ENCODE results near the gene CORIN.

Gene CORIN

DNA sequence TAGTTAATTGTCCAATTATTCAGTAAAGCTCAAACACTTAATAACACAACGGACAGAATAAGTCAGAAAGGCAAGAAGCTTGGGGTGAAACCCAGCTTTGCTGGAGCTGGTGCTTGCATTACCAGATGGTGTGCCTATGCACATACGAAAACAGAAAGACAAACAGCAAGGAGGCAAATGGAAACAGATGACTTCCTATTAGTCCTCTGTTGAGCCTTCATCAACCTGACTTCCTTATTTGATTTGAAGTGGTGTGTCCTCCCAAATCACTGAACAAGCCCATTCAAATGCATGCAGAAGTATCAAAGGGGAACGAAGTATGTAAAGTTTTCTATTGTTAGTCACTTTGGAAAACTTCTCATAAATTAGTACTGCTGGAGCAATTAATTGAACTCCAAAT lies 186.6 kb downstream of the CORIN start:
- no peak for TF ChIP-seq POU2F2 (IDR thresholded peaks at IDR 0.05; ENCODE audit: low read depth, low read length)
- no peak for TF ChIP-seq TAF1 (IDR thresholded peaks at IDR 0.05; ENCODE audit: low read depth, low read length)
- TF ChIP-seq POLR2A (IDR thresholded peaks at IDR 0.05; ENCODE audit: low read depth, low read length): no peak
- TF ChIP-seq POLR2AphosphoS5 (IDR thresholded peaks at IDR 0.05; ENCODE audit: low read depth, low read length): no peak
- TF ChIP-seq PAX5 (IDR thresholded peaks at IDR 0.05; ENCODE audit: insufficient read depth, low read length, severe bottlenecking): no peak
- TF ChIP-seq SPI1 (IDR thresholded peaks at IDR 0.05; ENCODE audit: low read depth, low read length): no peak
- DNase-seq (ENCODE audit: insufficient read length, low spot score) (no peak), FAIRE-seq (no peak)

DNA sequence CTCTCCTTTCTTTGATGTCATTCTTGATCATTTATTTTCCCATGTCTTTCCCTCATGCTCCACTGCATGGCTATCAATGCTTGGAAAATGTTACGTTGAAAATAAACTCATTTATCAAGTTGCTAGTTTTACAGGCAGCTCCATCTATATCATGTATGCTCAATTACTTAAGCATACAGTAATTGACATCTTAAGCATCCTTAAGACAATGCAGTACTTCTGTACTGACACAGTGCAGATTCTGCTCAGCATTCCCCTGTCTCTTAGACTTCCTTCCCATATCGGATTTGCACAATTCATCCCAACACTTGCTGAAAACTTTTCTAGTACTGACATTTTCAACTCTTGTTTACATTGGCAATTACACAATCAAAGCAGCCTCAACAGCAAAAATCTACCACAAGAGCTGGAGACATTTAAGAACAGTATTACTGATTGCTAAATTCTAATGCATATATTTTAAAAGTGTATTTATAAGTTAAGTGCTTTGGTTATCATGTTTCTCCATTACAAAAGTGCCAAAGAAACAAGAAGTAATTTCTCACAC lies 187.2 kb downstream of the CORIN start:
- TF ChIP-seq PAX5 (IDR thresholded peaks at IDR 0.05; ENCODE audit: insufficient read depth, low read length, severe bottlenecking) (no peak), SPI1 (IDR thresholded peaks at IDR 0.05; ENCODE audit: low read depth, low read length) (no peak), POLR2A (IDR thresholded peaks at IDR 0.05; ENCODE audit: low read depth, low read length) (no peak), POLR2AphosphoS5 (IDR thresholded peaks at IDR 0.05; ENCODE audit: low read depth, low read length) (no peak), POU2F2 (IDR thresholded peaks at IDR 0.05; ENCODE audit: low read depth, low read length) (no peak), TAF1 (IDR thresholded peaks at IDR 0.05; ENCODE audit: low read depth, low read length) (no peak)

DNA sequence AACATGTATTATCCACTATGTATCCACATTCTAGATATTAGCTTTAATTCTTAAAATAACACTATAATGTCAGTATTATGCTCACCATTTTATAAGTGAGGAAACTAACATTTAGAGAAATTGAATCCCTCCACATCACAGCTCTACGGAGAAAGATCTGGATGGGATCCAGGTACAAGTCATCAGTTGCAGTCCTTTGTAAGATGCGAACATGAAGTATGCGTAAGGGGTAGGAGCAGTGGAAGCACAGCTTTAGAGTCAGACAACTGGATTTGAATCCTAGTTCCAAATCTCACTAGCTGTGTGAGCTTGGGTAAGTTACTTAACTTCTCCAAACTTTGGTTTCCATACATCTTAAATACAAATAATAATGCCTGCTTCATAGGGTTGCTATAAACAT lies 190.3 kb downstream of the CORIN start:
- DNase-seq (ENCODE audit: insufficient read length, low spot score) (no peak), FAIRE-seq (no peak)
- TF ChIP-seq POLR2AphosphoS5 (IDR thresholded peaks at IDR 0.05; ENCODE audit: low read depth, low read length) (no peak), PAX5 (IDR thresholded peaks at IDR 0.05; ENCODE audit: insufficient read depth, low read length, severe bottlenecking) (no peak), POU2F2 (IDR thresholded peaks at IDR 0.05; ENCODE audit: low read depth, low read length) (no peak), SPI1 (IDR thresholded peaks at IDR 0.05; ENCODE audit: low read depth, low read length) (no peak), POLR2A (IDR thresholded peaks at IDR 0.05; ENCODE audit: low read depth, low read length) (no peak), TAF1 (IDR thresholded peaks at IDR 0.05; ENCODE audit: low read depth, low read length) (no peak)

More for the DNA sequence above, 187.2 kb downstream of the CORIN start:
- FAIRE-seq: no peak
- DNase-seq (ENCODE audit: insufficient read length, low spot score): no peak

DNA sequence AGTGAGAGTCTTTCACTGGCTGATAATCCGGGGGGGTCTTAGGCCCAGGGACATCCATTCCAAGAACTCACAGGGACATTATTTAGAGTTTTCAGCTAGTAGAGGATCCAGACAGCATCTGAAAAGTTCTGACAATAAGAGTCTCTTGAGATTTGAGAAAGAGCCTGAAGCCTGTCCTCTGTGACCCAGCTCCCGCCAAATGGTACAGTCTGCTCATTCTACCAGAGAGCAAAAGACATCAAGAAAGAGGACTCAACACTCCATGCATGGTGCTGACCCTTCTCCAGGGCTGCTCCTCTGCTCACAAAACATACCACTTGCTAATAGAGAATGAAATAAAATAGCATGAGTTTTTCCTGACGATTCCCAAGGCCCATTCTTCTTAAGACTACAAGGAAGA lies 190.8 kb downstream of the CORIN start:
- no peak for FAIRE-seq
- TF ChIP-seq POLR2AphosphoS5 (IDR thresholded peaks at IDR 0.05; ENCODE audit: low read depth, low read length) (no peak), TAF1 (IDR thresholded peaks at IDR 0.05; ENCODE audit: low read depth, low read length) (no peak), SPI1 (IDR thresholded peaks at IDR 0.05; ENCODE audit: low read depth, low read length) (no peak), POLR2A (IDR thresholded peaks at IDR 0.05; ENCODE audit: low read depth, low read length) (no peak), POU2F2 (IDR thresholded peaks at IDR 0.05; ENCODE audit: low read depth, low read length) (no peak), PAX5 (IDR thresholded peaks at IDR 0.05; ENCODE audit: insufficient read depth, low read length, severe bottlenecking) (no peak)
- no peak for DNase-seq (ENCODE audit: insufficient read length, low spot score)

DNA sequence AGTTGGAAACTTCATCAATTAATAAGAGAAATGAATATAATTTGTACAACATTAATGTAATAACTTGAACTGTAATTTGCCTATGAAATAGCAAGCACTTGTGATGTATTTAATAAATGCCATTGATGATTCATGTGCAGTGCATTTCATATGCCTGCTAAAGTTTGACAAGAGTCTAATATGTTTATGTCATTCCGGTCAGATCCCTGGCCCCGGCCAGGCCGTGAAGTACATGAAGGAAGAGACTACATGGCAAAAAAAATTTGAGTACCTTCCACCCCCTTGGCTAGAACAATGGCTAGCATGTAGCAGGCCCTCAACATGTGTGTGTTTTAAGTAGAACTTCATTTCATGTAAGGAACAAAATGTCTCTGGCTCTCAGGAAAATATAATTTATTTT lies 191.5 kb downstream of the CORIN start:
- TF ChIP-seq POU2F2 (IDR thresholded peaks at IDR 0.05; ENCODE audit: low read depth, low read length): no peak
- TF ChIP-seq POLR2AphosphoS5 (IDR thresholded peaks at IDR 0.05; ENCODE audit: low read depth, low read length): no peak
- TF ChIP-seq PAX5 (IDR thresholded peaks at IDR 0.05; ENCODE audit: insufficient read depth, low read length, severe bottlenecking): no peak
- no peak for TF ChIP-seq SPI1 (IDR thresholded peaks at IDR 0.05; ENCODE audit: low read depth, low read length)
- no peak for TF ChIP-seq POLR2A (IDR thresholded peaks at IDR 0.05; ENCODE audit: low read depth, low read length)
- TF ChIP-seq TAF1 (IDR thresholded peaks at IDR 0.05; ENCODE audit: low read depth, low read length): no peak
- no peak for DNase-seq (ENCODE audit: insufficient read length, low spot score)
- no peak for FAIRE-seq

DNA sequence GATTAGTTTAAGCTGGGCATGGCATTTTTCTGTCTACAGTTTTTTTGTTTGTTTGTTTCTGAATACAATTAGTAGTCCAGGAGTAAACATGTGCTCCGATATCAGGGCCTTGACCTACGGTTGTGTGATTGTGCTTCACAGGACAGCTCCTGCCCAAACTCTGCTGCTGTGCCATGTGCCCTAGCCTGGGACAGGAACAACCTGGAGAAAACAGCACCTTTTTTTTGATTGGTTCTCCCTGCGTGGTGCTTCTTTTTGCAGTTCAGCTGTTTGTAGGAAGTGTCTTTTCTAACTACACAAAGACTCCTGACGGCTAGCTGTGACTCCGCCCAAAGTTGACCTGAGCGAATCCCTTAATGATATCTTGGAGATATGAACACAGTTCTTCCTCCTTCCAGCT lies 194.0 kb downstream of the CORIN start:
- FAIRE-seq (no peak), DNase-seq (ENCODE audit: insufficient read length, low spot score) (no peak)
- TF ChIP-seq TAF1 (IDR thresholded peaks at IDR 0.05; ENCODE audit: low read depth, low read length) (no peak), POU2F2 (IDR thresholded peaks at IDR 0.05; ENCODE audit: low read depth, low read length) (no peak), POLR2AphosphoS5 (IDR thresholded peaks at IDR 0.05; ENCODE audit: low read depth, low read length) (no peak), PAX5 (IDR thresholded peaks at IDR 0.05; ENCODE audit: insufficient read depth, low read length, severe bottlenecking) (no peak), POLR2A (IDR thresholded peaks at IDR 0.05; ENCODE audit: low read depth, low read length) (no peak), SPI1 (IDR thresholded peaks at IDR 0.05; ENCODE audit: low read depth, low read length) (no peak)

DNA sequence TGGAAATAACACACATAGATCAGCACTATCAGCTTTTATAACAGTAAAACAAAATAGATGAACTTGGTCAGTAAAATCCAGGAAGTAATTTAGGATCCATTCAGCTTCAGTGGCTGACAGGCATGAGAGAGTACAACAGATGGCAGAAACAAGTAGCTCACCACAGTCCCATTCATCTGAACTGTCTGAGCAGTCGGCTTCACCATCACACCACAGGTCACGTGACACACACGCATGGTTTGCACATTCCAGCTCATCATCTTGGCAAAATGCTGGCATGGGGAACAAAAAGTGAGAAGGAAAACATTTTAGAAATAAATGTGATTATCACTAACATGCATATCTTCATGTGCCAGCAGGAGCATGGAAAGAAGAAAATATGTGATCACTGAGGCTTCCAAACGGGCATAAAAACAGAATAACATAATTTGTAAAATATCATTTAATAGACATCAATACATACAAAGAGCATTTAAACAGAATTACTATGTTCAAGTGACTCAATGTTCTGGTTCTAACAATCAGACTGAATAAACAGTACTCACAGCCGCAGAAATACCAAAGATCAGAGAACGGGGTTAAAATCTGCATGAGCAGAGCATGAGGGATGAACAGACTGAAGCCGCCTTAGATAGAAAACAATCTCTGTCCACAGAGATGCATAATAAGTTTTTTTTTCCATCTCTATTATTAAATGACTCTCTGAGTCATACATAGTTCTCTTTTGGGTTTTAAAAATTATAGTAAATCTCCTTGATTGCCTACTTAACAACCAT lies 194.7 kb downstream of the CORIN start:
- DNase-seq (ENCODE audit: insufficient read length, low spot score): no peak
- no peak for FAIRE-seq
- TF ChIP-seq TAF1 (IDR thresholded peaks at IDR 0.05; ENCODE audit: low read depth, low read length): no peak
- TF ChIP-seq POU2F2 (IDR thresholded peaks at IDR 0.05; ENCODE audit: low read depth, low read length): no peak
- no peak for TF ChIP-seq POLR2A (IDR thresholded peaks at IDR 0.05; ENCODE audit: low read depth, low read length)
- TF ChIP-seq POLR2AphosphoS5 (IDR thresholded peaks at IDR 0.05; ENCODE audit: low read depth, low read length): no peak
- TF ChIP-seq PAX5 (IDR thresholded peaks at IDR 0.05; ENCODE audit: insufficient read depth, low read length, severe bottlenecking): no peak
- no peak for TF ChIP-seq SPI1 (IDR thresholded peaks at IDR 0.05; ENCODE audit: low read depth, low read length)

DNA sequence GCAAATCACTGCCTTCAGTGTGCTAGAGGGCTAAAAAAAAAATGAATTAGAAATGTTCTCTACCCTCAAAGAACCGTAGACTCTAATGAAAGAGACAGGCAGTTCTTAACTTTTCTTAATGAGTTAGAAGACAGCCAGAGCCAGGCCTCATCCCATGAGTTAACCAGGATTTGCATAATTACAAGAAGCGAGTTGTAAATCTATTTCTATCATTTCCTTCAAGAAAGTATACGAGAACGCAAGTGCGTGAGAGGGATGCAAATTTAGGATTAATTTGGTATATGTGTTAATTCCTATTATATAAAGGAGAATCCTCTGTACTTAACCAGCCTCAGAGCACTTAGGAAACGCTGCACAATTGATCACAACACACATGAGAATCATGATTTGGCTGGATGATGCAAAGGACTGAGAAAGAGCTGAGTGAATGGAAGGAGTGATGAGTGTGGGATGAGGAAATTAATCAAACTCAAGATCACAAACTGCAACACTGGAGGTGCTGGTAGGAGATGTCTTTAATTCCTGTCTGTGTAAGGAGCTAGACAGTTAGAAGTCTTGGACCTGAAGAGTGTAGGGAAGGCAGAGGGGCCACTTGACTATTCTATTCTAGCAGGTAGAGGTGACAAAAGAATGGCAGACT lies 195.6 kb downstream of the CORIN start:
- DNase-seq (ENCODE audit: insufficient read length, low spot score) (no peak), FAIRE-seq (no peak)
- TF ChIP-seq SPI1 (IDR thresholded peaks at IDR 0.05; ENCODE audit: low read depth, low read length): no peak
- no peak for TF ChIP-seq PAX5 (IDR thresholded peaks at IDR 0.05; ENCODE audit: insufficient read depth, low read length, severe bottlenecking)
- no peak for TF ChIP-seq POLR2AphosphoS5 (IDR thresholded peaks at IDR 0.05; ENCODE audit: low read depth, low read length)
- no peak for TF ChIP-seq POU2F2 (IDR thresholded peaks at IDR 0.05; ENCODE audit: low read depth, low read length)
- TF ChIP-seq POLR2A (IDR thresholded peaks at IDR 0.05; ENCODE audit: low read depth, low read length): no peak
- TF ChIP-seq TAF1 (IDR thresholded peaks at IDR 0.05; ENCODE audit: low read depth, low read length): no peak

DNA sequence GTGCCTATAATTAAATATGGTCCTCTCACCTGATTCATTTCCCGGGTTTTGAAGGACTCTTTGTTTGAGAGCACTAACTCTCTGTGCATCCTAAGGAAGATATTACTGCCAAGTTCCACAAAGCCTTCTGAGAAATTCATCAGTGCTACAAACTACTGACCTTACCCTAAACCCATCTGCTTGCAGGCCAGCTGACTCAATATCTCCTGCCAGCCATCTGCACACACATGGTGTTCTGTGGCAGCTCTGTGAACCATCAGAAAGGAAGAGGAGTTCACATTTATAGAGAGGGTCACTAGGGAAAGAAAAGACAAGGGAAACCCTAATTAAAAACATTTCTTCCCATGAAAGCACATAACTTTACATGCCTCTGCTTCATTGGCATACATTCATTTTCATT lies 196.1 kb downstream of the CORIN start:
- TF ChIP-seq SPI1 (IDR thresholded peaks at IDR 0.05; ENCODE audit: low read depth, low read length) (no peak), POLR2AphosphoS5 (IDR thresholded peaks at IDR 0.05; ENCODE audit: low read depth, low read length) (no peak), PAX5 (IDR thresholded peaks at IDR 0.05; ENCODE audit: insufficient read depth, low read length, severe bottlenecking) (no peak), TAF1 (IDR thresholded peaks at IDR 0.05; ENCODE audit: low read depth, low read length) (no peak), POU2F2 (IDR thresholded peaks at IDR 0.05; ENCODE audit: low read depth, low read length) (no peak), POLR2A (IDR thresholded peaks at IDR 0.05; ENCODE audit: low read depth, low read length) (no peak)
- FAIRE-seq (no peak), DNase-seq (ENCODE audit: insufficient read length, low spot score) (no peak)

All from GM12891 (cell line).